HEK293 (cell line): ENCODE results near the gene TMEM123.

Experiments used
- CTCF ChIA-PET: fragments of 350-600 bp; formaldehyde crosslinking; extraction: SDS; loops from one replicate; lab custom pipeline; 2021; ENCODE audit warnings: antibody characterized with exemption; lab: Yijun Ruan, JAX
- POLR2A ChIA-PET: fragments of 300-600 bp; formaldehyde crosslinking; extraction: SDS; loops from one replicate; lab custom pipeline; 2020; ENCODE audit warnings: antibody characterized with exemption, inconsistent platforms; lab: Yijun Ruan, JAX
- H3K27ac ChIP-seq: fragments of 200-500 bp; sonication (Bioruptor generic); 2 replicates; pipeline ENCODE4 v1.5.1; 2014; ENCODE audit warnings: low read depth, low read length, control low read depth, inconsistent platforms; ENCODE audit errors: extremely low read depth
- H3K36me3 ChIP-seq, 2 experiments: fragments of 200-500 bp in 1 of 2; sonication (Bioruptor generic) in 1 of 2; 1 replicate in 1 of 2; 2 replicates in 1 of 2; pipeline ENCODE4 v1.5.1; 2014 to 2017; ENCODE audit warnings: inconsistent platforms in 2 of 2, low read length in 2 of 2; ENCODE audit not compliant: control insufficient read depth in 2 of 2, insufficient read depth in 1 of 2
- H3K4me1 ChIP-seq: fragments of 200-500 bp; sonication (Bioruptor generic); 2 replicates; pipeline ENCODE4 v1.5.1; 2014; ENCODE audit warnings: mild to moderate bottlenecking, low read length, inconsistent platforms; ENCODE audit not compliant: control insufficient read depth, insufficient read depth
- H3K4me3 ChIP-seq: 2 replicates; pipeline ENCODE4 v1.5.1; 2011; ENCODE audit warnings: low read depth, mild to moderate bottlenecking, control low read depth, low read length, moderate library complexity
- H3K9me3 ChIP-seq: fragments of 200-500 bp; sonication (Bioruptor generic); 2 replicates; pipeline ENCODE4 v1.5.1; 2014; ENCODE audit warnings: low read depth, low read length, inconsistent platforms; ENCODE audit not compliant: control insufficient read depth, insufficient read depth
- ATF2 ChIP-seq: fragments of 450-650 bp; formaldehyde crosslinking; IDR thresholded peaks from 2 replicates; pipeline ENCODE4 v1.5.1; 2016; ENCODE audit warnings: missing biosample characterization, missing genetic modification characterization, low read depth
- GLIS2 ChIP-seq: fragments of 450-650 bp; formaldehyde crosslinking; IDR thresholded peaks from 2 replicates; pipeline ENCODE4 v1.5.1; 2016; ENCODE audit warnings: missing biosample characterization, missing genetic modification characterization
- INSM2 ChIP-seq: fragments of 450-650 bp; formaldehyde crosslinking; IDR thresholded peaks from 2 replicates; pipeline ENCODE4 v1.5.1; 2016; ENCODE audit warnings: missing biosample characterization, missing genetic modification characterization
- KLF10 ChIP-seq: fragments of 450-650 bp; IDR thresholded peaks from 2 replicates; pipeline ENCODE4 v1.5.1; 2018; ENCODE audit warnings: missing biosample characterization, mild to moderate bottlenecking, missing genetic modification characterization
- MYNN ChIP-seq: fragments of 450-650 bp; formaldehyde crosslinking; IDR thresholded peaks from 2 replicates; pipeline ENCODE4 v1.5.1; 2016; ENCODE audit warnings: missing biosample characterization, missing genetic modification characterization, borderline replicate concordance
- OVOL3 ChIP-seq: fragments of 450-650 bp; formaldehyde crosslinking; IDR thresholded peaks from 2 replicates; pipeline ENCODE4 v1.5.1; 2016; ENCODE audit warnings: missing biosample characterization, missing genetic modification characterization
- PATZ1 ChIP-seq: fragments of 450-650 bp; formaldehyde crosslinking; IDR thresholded peaks from 2 replicates; pipeline ENCODE4 v1.5.1; 2016; ENCODE audit warnings: missing biosample characterization, missing genetic modification characterization
- RBAK ChIP-seq: fragments of 450-650 bp; formaldehyde crosslinking; IDR thresholded peaks from 2 replicates; pipeline ENCODE4 v1.5.1; 2016; ENCODE audit warnings: missing biosample characterization, missing genetic modification characterization
- SP7 ChIP-seq: fragments of 450-650 bp; formaldehyde crosslinking; IDR thresholded peaks from 2 replicates; pipeline ENCODE4 v1.5.1; 2016; ENCODE audit warnings: missing biosample characterization, missing genetic modification characterization
- WT1 ChIP-seq: fragments of 450-650 bp; formaldehyde crosslinking; IDR thresholded peaks from 2 replicates; pipeline ENCODE4 v1.5.1; 2016; ENCODE audit warnings: missing biosample characterization, missing genetic modification characterization
- ZBTB17 ChIP-seq: fragments of 450-650 bp; formaldehyde crosslinking; IDR thresholded peaks from 2 replicates; pipeline ENCODE4 v1.5.1; 2016; ENCODE audit warnings: missing biosample characterization, missing genetic modification characterization
- ZBTB8A ChIP-seq: fragments of 450-650 bp; formaldehyde crosslinking; IDR thresholded peaks from 2 replicates; pipeline ENCODE4 v1.5.1; 2016; ENCODE audit warnings: missing biosample characterization, missing genetic modification characterization
- ZNF138 ChIP-seq: fragments of 450-650 bp; formaldehyde crosslinking; IDR thresholded peaks from 2 replicates; pipeline ENCODE4 v1.5.1; 2016; ENCODE audit warnings: missing biosample characterization, missing genetic modification characterization, borderline replicate concordance
- ZNF18 ChIP-seq: fragments of 450-650 bp; formaldehyde crosslinking; IDR thresholded peaks from 2 replicates; pipeline ENCODE4 v1.5.1; 2016; ENCODE audit warnings: missing biosample characterization, missing genetic modification characterization
- ZNF184 ChIP-seq: fragments of 450-650 bp; IDR thresholded peaks from 2 replicates; pipeline ENCODE4 v1.5.1; 2018; ENCODE audit warnings: missing biosample characterization, mild to moderate bottlenecking, missing genetic modification characterization
- ZNF433 ChIP-seq: fragments of 450-650 bp; formaldehyde crosslinking; IDR thresholded peaks from 2 replicates; pipeline ENCODE4 v1.5.1; 2016; ENCODE audit warnings: missing biosample characterization, missing genetic modification characterization, low read depth
- ZNF48 ChIP-seq: fragments of 450-650 bp; formaldehyde crosslinking; IDR thresholded peaks from 2 replicates; pipeline ENCODE4 v1.5.1; 2016; ENCODE audit warnings: missing biosample characterization, missing genetic modification characterization
- ZNF501 ChIP-seq: fragments of 450-650 bp; formaldehyde crosslinking; IDR thresholded peaks from 2 replicates; pipeline ENCODE4 v1.5.1; 2016; ENCODE audit warnings: missing biosample characterization, missing genetic modification characterization
- ZNF513 ChIP-seq: fragments of 450-650 bp; IDR thresholded peaks from 2 replicates; pipeline ENCODE4 v1.5.1; 2018; ENCODE audit warnings: missing biosample characterization, missing genetic modification characterization
- ZNF610 ChIP-seq: fragments of 450-650 bp; formaldehyde crosslinking; IDR thresholded peaks from 2 replicates; pipeline ENCODE4 v1.5.1; 2016; ENCODE audit warnings: missing biosample characterization, missing genetic modification characterization, borderline replicate concordance
- ZNF747 ChIP-seq: fragments of 450-650 bp; formaldehyde crosslinking; IDR thresholded peaks from 2 replicates; pipeline ENCODE4 v1.5.1; 2016; ENCODE audit warnings: missing biosample characterization, missing genetic modification characterization
- ZNF76 ChIP-seq: fragments of 450-650 bp; formaldehyde crosslinking; IDR thresholded peaks from 2 replicates; pipeline ENCODE4; 2016; ENCODE audit warnings: low read depth, missing biosample characterization, missing genetic modification characterization, borderline replicate concordance
- ZNF776 ChIP-seq: fragments of 450-650 bp; formaldehyde crosslinking; IDR thresholded peaks from 2 replicates; pipeline ENCODE4 v1.5.0; 2017; ENCODE audit warnings: missing biosample characterization, missing genetic modification characterization, borderline replicate concordance
- ZNF792 ChIP-seq: fragments of 450-650 bp; formaldehyde crosslinking; IDR thresholded peaks from 2 replicates; pipeline ENCODE4 v1.5.1; 2016; ENCODE audit warnings: missing biosample characterization, missing genetic modification characterization
- ZSCAN18 ChIP-seq: fragments of 450-650 bp; formaldehyde crosslinking; IDR thresholded peaks from 2 replicates; pipeline ENCODE4 v1.5.1; 2016; ENCODE audit warnings: missing biosample characterization, missing genetic modification characterization
- ZSCAN4 ChIP-seq: fragments of 450-650 bp; formaldehyde crosslinking; IDR thresholded peaks from 2 replicates; pipeline ENCODE4 v1.5.1; 2017; ENCODE audit warnings: missing biosample characterization, missing genetic modification characterization

The TMEM123 gene

GRCh38 chr11:102436976-102437375 is 15.6 kb downstream of the TMEM123 start:
- CTCF ChIA-PET, result no interaction called here

GRCh38 chr11:102436561-102436960 is 16.0 kb downstream of the TMEM123 start:
- POLR2A ChIA-PET, result no interaction called here
- peaks cover 0 to 34% of the 10 kb centered on the region in 2 experiments; a peak in 1 of 3 replicates for H3K36me3 ChIP-seq
- no peaks in the 10 kb centered on the region; the same call in 1 of the 2 replicates for H3K4me1 ChIP-seq
- CTCF ChIA-PET, result no interaction called here
- no peaks in the 10 kb centered on the region for H3K9me3 ChIP-seq
- no peak overlapping the region for H3K4me3 ChIP-seq
- H3K27ac ChIP-seq, result no peak overlapping the region
- no peak for TF ChIP-seq ZNF610 (tag by site-specific recombination)
- no peak for TF ChIP-seq ZNF18 (tag by site-specific recombination)
- TF ChIP-seq ZNF433 (tag by site-specific recombination), result no peak
- no peak for TF ChIP-seq ZBTB17 (tag by site-specific recombination)
- TF ChIP-seq GLIS2 (tag by site-specific recombination), result no peak
- no peak for TF ChIP-seq INSM2 (tag by site-specific recombination)
- TF ChIP-seq ZNF513 (tag by site-specific recombination), result no peak

More at GRCh38 chr11:102436976-102437375, 15.6 kb downstream of the TMEM123 start:
- no peaks in the 10 kb centered on the region for H3K9me3 ChIP-seq
- H3K4me1 ChIP-seq, result no peaks in the 10 kb centered on the region; the same call in 1 of the 2 replicates
- H3K36me3 ChIP-seq, result peaks cover 0 to 32% of the 10 kb centered on the region in 2 experiments; a peak in 1 of 3 replicates
- TF ChIP-seq SP7 (tag by site-specific recombination) (no peak), ZNF792 (tag by site-specific recombination) (no peak), PATZ1 (tag by site-specific recombination) (no peak), ZNF610 (tag by site-specific recombination) (no peak), ZSCAN4 (tag by site-specific recombination) (no peak), ZNF776 (tag by site-specific recombination) (no peak), ZSCAN18 (tag by site-specific recombination) (no peak), ZBTB8A (tag by site-specific recombination) (no peak), ZNF501 (no peak), ZNF76 (tag by site-specific recombination) (no peak), RBAK (no peak), ZNF48 (tag by site-specific recombination) (no peak), OVOL3 (tag by site-specific recombination) (no peak), ZNF184 (no peak), WT1 (no peak), KLF10 (no peak), ZNF747 (no peak), MYNN (tag by site-specific recombination) (no peak), ZNF138 (tag by site-specific recombination) (no peak), ATF2 (tag by site-specific recombination) (no peak)
- H3K27ac ChIP-seq, result no peak overlapping the region
- POLR2A ChIA-PET, result no interaction called here
- H3K4me3 ChIP-seq, result no peak overlapping the region
